A673 (cell line): Measurements from ENCODE around the gene FSD1L. TPM values are rescaled to one million over a fixed set of nuclear protein-coding genes. Genes with fewer than 3 reads are reported as not detected.

Experiments
- BruUV-seq: library from RNA; stranded (reverse); fragments of 400-500 nt; replicated peaks from 2 replicates; lab custom pipeline; 2021; lab: Mats Ljungman, UMichigan
- CTCF ChIA-PET: fragments of 300-600 bp; sonication (Branson Sonifier 250); formaldehyde crosslinking; loops from one replicate; lab custom pipeline; 2022; ENCODE audit warnings: antibody characterized with exemption; lab: Charles Lee
- POLR2A ChIA-PET: fragments of 300-600 bp; sonication (Branson Sonifier 250); formaldehyde crosslinking; loops from one replicate; lab custom pipeline; 2022; ENCODE audit warnings: antibody characterized with exemption; ENCODE audit not compliant: low non-redundant PET; lab: Charles Lee
- DNase-seq: peaks from one replicate; pipeline ENCODE4 v3.0.0-alpha.2; 2015; ENCODE audit warnings: low spot score
- H3K27ac ChIP-seq: fragments of 200-600 bp; sonication (generic); 2 replicates; pipeline ENCODE4 v1.5.1; 2016; ENCODE audit warnings: mixed run types, low read depth, mild to moderate bottlenecking, mixed read lengths, antibody characterized with exemption, low read length; ENCODE audit not compliant: poor library complexity, severe bottlenecking
- H3K27me3 ChIP-seq: fragments of 200-600 bp; sonication (generic); replicated peaks from 2 replicates; pipeline ENCODE4 v1.6.1; 2017; ENCODE audit warnings: mixed run types, low read depth, mild to moderate bottlenecking, mixed read lengths, antibody characterized with exemption, low read length; ENCODE audit not compliant: insufficient read depth, poor library complexity
- H3K36me3 ChIP-seq: fragments of 200-600 bp; sonication (generic); 2 replicates; pipeline ENCODE4 v1.6.1; 2016; ENCODE audit warnings: mixed run types, mild to moderate bottlenecking, mixed read lengths, antibody characterized with exemption, low read length; ENCODE audit not compliant: insufficient read depth, poor library complexity, severe bottlenecking
- H3K4me1 ChIP-seq: fragments of 200-600 bp; sonication (generic); 2 replicates; pipeline ENCODE4 v1.6.1; 2017; ENCODE audit warnings: mixed run types, mild to moderate bottlenecking, mixed read lengths, antibody characterized with exemption, low read length; ENCODE audit not compliant: insufficient read depth, poor library complexity, severe bottlenecking
- H3K4me3 ChIP-seq: fragments of 200-600 bp; sonication (generic); 2 replicates; pipeline ENCODE4 v1.5.1; 2016; ENCODE audit warnings: low read depth, mixed run types, mild to moderate bottlenecking, mixed read lengths, low read length; ENCODE audit not compliant: poor library complexity, severe bottlenecking
- H3K9me3 ChIP-seq: fragments of 200-600 bp; sonication (generic); 2 replicates; pipeline ENCODE4 v1.6.1; 2016; ENCODE audit warnings: mixed run types, low read depth, mild to moderate bottlenecking, mixed read lengths, antibody characterized with exemption, low read length; ENCODE audit not compliant: poor library complexity, severe bottlenecking
- CTCF ChIP-seq: fragments of 300-800, 200-600 bp; sonication (generic); conservative IDR thresholded peaks from 2 replicates; pipeline ENCODE4 v1.5.1; 2017; ENCODE audit warnings: low read depth, mild to moderate bottlenecking, antibody characterized with exemption, low read length, moderate library complexity, mixed read lengths
- EZH2 ChIP-seq: fragments of 200-600 bp; sonication (generic); IDR thresholded peaks from 2 replicates; pipeline ENCODE4 v1.6.1; 2017; ENCODE audit warnings: borderline replicate concordance, low read depth, mild to moderate bottlenecking, mixed read lengths, antibody characterized with exemption, low read length; ENCODE audit not compliant: poor library complexity, severe bottlenecking
- intact Hi-C: fragments of 100-400 bp; cut with micrococcal nuclease; formaldehyde crosslinking; loops from one replicate; pipeline ENCODE4 v1.10.0; 2022; ENCODE audit not compliant: unreplicated experiment
- total RNA-seq: library from RNA; stranded (reverse); gene quantifications from 2 replicates; pipeline ENCODE4 v1.2.3, GENCODE V29; 2021

FSD1L gene
- total RNA-seq, 1 experiment from 2014 or later = 9.8 TPM

- ChIA-PET CTCF (no interaction called here), POLR2A (no interaction called here)
- DNase-seq = no peak
- Histone ChIP-seq H3K36me3 (no peaks in the 10 kb centered on the region), H3K9me3 (no peaks in the 10 kb centered on the region), H3K27ac (no peak overlapping the region), H3K4me1 (no peaks in the 10 kb centered on the region), H3K27me3 (peaks cover 2% of the 10 kb centered on the region), H3K4me3 (no peak overlapping the region)
- BruUV-seq = no TSS peak
- no peak for TF ChIP-seq EZH2
- no peak for TF ChIP-seq CTCF
- intact Hi-C loops = no loop called here
Observed at GRCh38 chr9:105403552-105404248, 44.1 kb upstream of the FSD1L start.

- DNase-seq = no peak
- CTCF ChIA-PET = interaction anchor here (0.5 kb wide), 1 partner anchor 15 kb away, joined by 3 read pairs; no protein-coding TSS in a partner anchor
- intact Hi-C loops = no loop called here
Observed at GRCh38 chr9:105405514-105406131, 42.2 kb upstream of the FSD1L start.

GRCh38 chr9:105406369-105406768, 41.5 kb upstream of the FSD1L start:
- no peak overlapping the region for H3K4me3 ChIP-seq
- H3K36me3 ChIP-seq = no peaks in the 10 kb centered on the region
- no peak overlapping the region for H3K27ac ChIP-seq
- H3K9me3 ChIP-seq = no peaks in the 10 kb centered on the region
- intact Hi-C loops = no loop called here
- BruUV-seq = no TSS peak
- POLR2A ChIA-PET = no interaction called here
- CTCF ChIA-PET = no interaction called here
- peaks cover 2% of the 10 kb centered on the region for H3K27me3 ChIP-seq
- no peak for TF ChIP-seq CTCF
- no peak for TF ChIP-seq EZH2
- DNase-seq = no peak
- H3K4me1 ChIP-seq = no peaks in the 10 kb centered on the region

More at GRCh38 chr9:105405514-105406131, 42.2 kb upstream of the FSD1L start:
- Histone ChIP-seq H3K36me3 (no peaks in the 10 kb centered on the region), H3K27ac (no peak overlapping the region), H3K27me3 (peaks cover 2% of the 10 kb centered on the region), H3K4me1 (no peaks in the 10 kb centered on the region), H3K4me3 (no peak overlapping the region), H3K9me3 (no peaks in the 10 kb centered on the region)
- TF ChIP-seq CTCF (no peak), EZH2 (no peak)
- POLR2A ChIA-PET = no interaction called here
- BruUV-seq = no TSS peak
